MCF 10A (cell line): ENCODE measurements around the gene STX12. TPM values are rescaled to one million over a fixed set of nuclear protein-coding genes. Genes with fewer than 3 reads are reported as not detected.

Experiments
- BruUV-seq: library from RNA; stranded (reverse); fragments of 400-500 nt; replicated peaks from 2 replicates; lab custom pipeline; 2021; lab: Mats Ljungman, UMichigan
- CTCF ChIA-PET: fragments of 300-600 bp; sonication (Branson Sonifier 250); formaldehyde crosslinking; extraction: SDS; loops from one replicate; lab custom pipeline; 2021; ENCODE audit warnings: antibody characterized with exemption, inconsistent platforms; lab: Yijun Ruan, JAX
- POLR2A ChIA-PET: fragments of 300-600, 350-650 bp; sonication (Branson Sonifier 250); formaldehyde crosslinking; extraction: SDS; loops from one replicate; lab custom pipeline; 2020; ENCODE audit warnings: antibody characterized with exemption, inconsistent platforms; lab: Yijun Ruan, JAX
- DNase-seq: peaks from one replicate; pipeline ENCODE4 v3.0.0-alpha.2; 2018; ENCODE audit not compliant: unreplicated experiment
- H3K27ac Mint-ChIP-seq: one replicate; pipeline ENCODE4 v1.8.0; 2022; ENCODE audit warnings: mild to moderate bottlenecking, low read depth, mixed read lengths; ENCODE audit not compliant: unreplicated experiment
- H3K27me3 Mint-ChIP-seq: one replicate; pipeline ENCODE4 v1.8.0; 2022; ENCODE audit warnings: mixed read lengths; ENCODE audit not compliant: insufficient read depth, unreplicated experiment
- H3K36me3 Mint-ChIP-seq: one replicate; pipeline ENCODE4 v1.8.0; 2022; ENCODE audit warnings: mild to moderate bottlenecking, moderate library complexity, mixed read lengths; ENCODE audit not compliant: insufficient read depth, unreplicated experiment
- H3K4me1 Mint-ChIP-seq: one replicate; pipeline ENCODE4 v1.8.0; 2022; ENCODE audit warnings: mixed read lengths; ENCODE audit not compliant: insufficient read depth, unreplicated experiment
- H3K4me3 Mint-ChIP-seq: one replicate; pipeline ENCODE4 v1.8.0; 2022; ENCODE audit warnings: mild to moderate bottlenecking, moderate library complexity, mixed read lengths; ENCODE audit not compliant: unreplicated experiment
- H3K9me3 Mint-ChIP-seq: one replicate; pipeline ENCODE4 v1.8.0; 2022; ENCODE audit warnings: mixed read lengths; ENCODE audit not compliant: unreplicated experiment
- intact Hi-C: fragments of 100-400 bp; cut with micrococcal nuclease; formaldehyde crosslinking; loops from 2 replicates; pipeline ENCODE4 v1.14.1; 2022
- total RNA-seq: library from RNA; stranded (reverse); gene quantifications from 2 replicates; pipeline ENCODE4 v1.2.3, GENCODE V29; 2022
- TF ChIP-seq, protein P1 (sequence below): fragments of 200-600 bp; IDR thresholded peaks from one replicate; pipeline ENCODE4 v1.8.0; 2022; ENCODE audit warnings: antibody characterized with exemption, mild to moderate bottlenecking; ENCODE audit not compliant: unreplicated experiment

The STX12 gene
- total RNA-seq, 1 experiment from 2014 or later = 34.6 TPM

DNA sequence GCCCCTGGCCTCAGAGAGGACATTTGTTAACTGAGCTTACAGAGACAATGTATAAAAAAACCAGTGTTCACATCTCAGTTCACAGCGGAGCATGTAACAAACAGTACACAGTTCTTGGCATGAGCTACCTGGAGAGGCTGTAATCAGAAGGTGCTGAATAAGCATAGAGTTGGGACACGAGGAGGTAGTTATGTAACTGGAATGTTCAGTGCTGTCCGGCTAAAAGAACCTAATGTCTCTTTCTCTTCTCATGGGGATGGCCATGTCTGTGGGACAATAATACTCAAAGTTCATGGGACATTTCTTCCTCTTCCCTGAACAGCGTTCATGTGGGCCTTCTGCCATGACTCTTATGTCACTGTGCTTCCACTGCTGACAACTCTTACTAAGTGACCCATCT lies 17.2 kb upstream of the STX12 start:
- ChIA-PET CTCF (no interaction called here), POLR2A (interaction anchor here (1.0 kb wide), 1 partner anchor 10 kb away, joined by 3 read pairs; no protein-coding TSS in a partner anchor)
- Mint-ChIP-seq H3K4me3 (no peak overlapping the region), H3K36me3 (peaks cover 81% of the 10 kb centered on the region), H3K9me3 (no peaks in the 10 kb centered on the region), H3K27me3 (no peaks in the 10 kb centered on the region), H3K4me1 (no peaks in the 10 kb centered on the region), H3K27ac (no peak overlapping the region)
- intact Hi-C loops = no loop called here
- no peak for DNase-seq
- TF ChIP-seq, protein P1, sequence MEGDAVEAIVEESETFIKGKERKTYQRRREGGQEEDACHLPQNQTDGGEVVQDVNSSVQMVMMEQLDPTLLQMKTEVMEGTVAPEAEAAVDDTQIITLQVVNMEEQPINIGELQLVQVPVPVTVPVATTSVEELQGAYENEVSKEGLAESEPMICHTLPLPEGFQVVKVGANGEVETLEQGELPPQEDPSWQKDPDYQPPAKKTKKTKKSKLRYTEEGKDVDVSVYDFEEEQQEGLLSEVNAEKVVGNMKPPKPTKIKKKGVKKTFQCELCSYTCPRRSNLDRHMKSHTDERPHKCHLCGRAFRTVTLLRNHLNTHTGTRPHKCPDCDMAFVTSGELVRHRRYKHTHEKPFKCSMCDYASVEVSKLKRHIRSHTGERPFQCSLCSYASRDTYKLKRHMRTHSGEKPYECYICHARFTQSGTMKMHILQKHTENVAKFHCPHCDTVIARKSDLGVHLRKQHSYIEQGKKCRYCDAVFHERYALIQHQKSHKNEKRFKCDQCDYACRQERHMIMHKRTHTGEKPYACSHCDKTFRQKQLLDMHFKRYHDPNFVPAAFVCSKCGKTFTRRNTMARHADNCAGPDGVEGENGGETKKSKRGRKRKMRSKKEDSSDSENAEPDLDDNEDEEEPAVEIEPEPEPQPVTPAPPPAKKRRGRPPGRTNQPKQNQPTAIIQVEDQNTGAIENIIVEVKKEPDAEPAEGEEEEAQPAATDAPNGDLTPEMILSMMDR = no peak
- BruUV-seq = no TSS peak

GRCh38 chr1:27759236-27759635 lies 13.8 kb upstream of the STX12 start:
- intact Hi-C loops = no loop called here
- no peak overlapping the region for H3K4me3 Mint-ChIP-seq
- TF ChIP-seq, protein P1 = no peak
- BruUV-seq = no TSS peak
- H3K27me3 Mint-ChIP-seq = no peaks in the 10 kb centered on the region
- no peaks in the 10 kb centered on the region for H3K9me3 Mint-ChIP-seq
- no peaks in the 10 kb centered on the region for H3K4me1 Mint-ChIP-seq
- no peak for DNase-seq
- POLR2A ChIA-PET = interaction anchor here (1.8 to 3.1 kb wide), 2 partner anchors 9 to 14 kb away, joined by 9 to 11 read pairs; partner anchors contain the start of gene STX12
- CTCF ChIA-PET = interaction anchor here (0.6 to 1.6 kb wide), 4 partner anchors 33 to 220 kb away, joined by 3 to 4 read pairs (median 3); partner anchors contain the start of gene FAM76A
- H3K27ac Mint-ChIP-seq = no peak overlapping the region
- H3K36me3 Mint-ChIP-seq = peaks cover 69% of the 10 kb centered on the region

DNA sequence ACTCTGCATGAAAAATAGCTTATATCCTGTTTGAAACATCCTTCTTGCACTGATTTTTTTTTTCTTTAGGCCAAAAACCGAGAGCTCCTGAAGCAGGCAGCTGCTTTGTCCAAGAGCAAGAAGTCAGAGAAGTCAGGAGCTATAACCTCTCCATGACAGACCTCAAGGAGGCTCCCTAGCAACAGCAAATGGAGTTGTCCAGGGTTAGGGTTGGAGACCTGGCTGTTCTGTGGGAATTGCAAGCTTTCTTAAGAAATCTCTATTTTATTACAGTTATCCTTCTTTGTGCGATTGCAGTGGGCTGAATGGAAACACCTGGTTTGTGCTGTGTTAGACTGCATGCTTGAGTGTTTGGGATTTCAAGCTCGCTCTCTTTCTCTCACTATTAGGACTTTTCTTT lies 12.6 kb upstream of the STX12 start:
- ChIA-PET CTCF (interaction anchor here (0.5 to 0.7 kb wide), 5 partner anchors 12 to 286 kb away, joined by 3 to 4 read pairs (median 3); no protein-coding TSS in a partner anchor), POLR2A (interaction anchor here (0.8 to 1.3 kb wide), 2 partner anchors 13 to 70 kb away, joined by 3 to 9 read pairs; partner anchors contain the start of genes PPP1R8 and STX12)
- intact Hi-C loops = no loop called here
- TF ChIP-seq, protein P1 = no peak
- Mint-ChIP-seq H3K4me3 (no peak overlapping the region), H3K36me3 (peaks cover 63% of the 10 kb centered on the region), H3K27ac (no peak overlapping the region), H3K27me3 (no peaks in the 10 kb centered on the region), H3K9me3 (no peaks in the 10 kb centered on the region), H3K4me1 (no peaks in the 10 kb centered on the region)
- peak; percentile 6 for DNase-seq
- no TSS peak for BruUV-seq

GRCh38 chr1:27762033-27762432 lies 11.0 kb upstream of the STX12 start:
- no peak for DNase-seq
- no peaks in the 10 kb centered on the region for H3K9me3 Mint-ChIP-seq
- H3K36me3 Mint-ChIP-seq = peaks cover 49% of the 10 kb centered on the region
- CTCF ChIA-PET = no interaction called here
- no peaks in the 10 kb centered on the region for H3K27me3 Mint-ChIP-seq
- H3K4me3 Mint-ChIP-seq = no peak overlapping the region
- H3K27ac Mint-ChIP-seq = no peak overlapping the region
- TF ChIP-seq, protein P1 = no peak
- POLR2A ChIA-PET = no interaction called here
- no peaks in the 10 kb centered on the region for H3K4me1 Mint-ChIP-seq
- intact Hi-C loops = no loop called here
- no TSS peak for BruUV-seq
